Measurements from ENCODE around the gene CFAP97. TPM values are rescaled to one million over a fixed set of nuclear protein-coding genes. Genes with fewer than 3 reads are reported as not detected.

CFAP97 gene
- total and polyA plus RNA-seq, 9 of the 15 experiments (the other 6 are each of a cell fraction or from before 2014, with no cell fraction given), result 17.3 to 57.8 (median 44.4) TPM

- TF ChIP-seq BCLAF1 (IDR thresholded peaks at IDR 0.05; ENCODE audit: borderline replicate concordance in 1 of 2, control insufficient read depth in 1 of 2, low read depth in 2 of 2, low read length in 1 of 2) (no peak), MYC (IDR thresholded peaks at IDR 0.05; ENCODE audit: low read depth, low read length) (peak; percentile 38; the same call in 1 of the 2 replicates), MYC (CRISPR knock-in tag; IDR thresholded peaks at IDR 0.05; ENCODE audit: borderline replicate concordance, low read depth) (no peak)
Measured at GRCh38 chr4:185209031-185209851, 5.4 kb upstream of the CFAP97 start, which contains the start of gene SNX25 (continued).

GRCh38 chr4:185207466-185207865 is 3.7 kb upstream of the CFAP97 start:
- Histone ChIP-seq H3K4me2 (ENCODE audit: insufficient read depth, low read length) (no peak overlapping the region), H3K27ac (ENCODE audit: extremely low read depth, low read depth, low read length) (no peak overlapping the region), H3K36me3 (ENCODE audit: control insufficient read depth, insufficient read depth, low read length) (no peaks in the 10 kb centered on the region), H4K20me1 (replicated peaks; ENCODE audit: control insufficient read depth, insufficient read depth, low read length) (peaks cover 8% of the 10 kb centered on the region; the same call in 1 of the 2 replicates), H3K79me2 (ENCODE audit: control insufficient read depth, insufficient read depth, low read length) (peaks cover 45% of the 10 kb centered on the region), H3K27me3 (ENCODE audit: control insufficient read depth in 2 of 2, insufficient read depth in 2 of 2, low read length in 2 of 2) (no peaks in the 10 kb centered on the region), H2AFZ (ENCODE audit: low read depth, low read length) (no peak overlapping the region), H3K4me3 (no peak overlapping the region), H3K9me3 (replicated peaks; ENCODE audit: control insufficient read depth, insufficient read depth, low read depth, low read length) (no peaks in the 10 kb centered on the region), H3K9me1 (ENCODE audit: control insufficient read depth, insufficient read depth, low read length) (no peaks in the 10 kb centered on the region), H3K9ac (ENCODE audit: insufficient read depth in 1 of 2, low read depth in 2 of 2, low read length in 2 of 2) (no peak overlapping the region), H3K4me1 (replicated peaks in 1 of 2; ENCODE audit: control insufficient read depth in 2 of 2, insufficient read depth in 2 of 2, low read length in 2 of 2) (peaks cover 26 to 33% of the 10 kb centered on the region in 2 experiments; a peak in 4 of 5 replicates)
- no TSS peak for BruUV-seq (replicated peaks)
- intact Hi-C loops (cut with micrococcal nuclease), result no loop called here
- no peak for ATAC-seq
- in situ Hi-C loops (cut with MboI), result loop anchor here (10.0 kb wide), 1 partner anchor 187 kb away; the partner anchor contains the start of genes ANKRD37 and LRP2BP
- POLR2A ChIA-PET, result interaction anchor here (0.6 to 1.0 kb wide), 2 partner anchors 11 to 519 kb away, joined by 3 to 4 read pairs; no protein-coding TSS in a partner anchor
- CTCF ChIA-PET (ENCODE audit: low intra/inter-chr PET ratio), result no interaction called here
- no peak for FAIRE-seq
- no peak for DNase-seq (ENCODE audit: extremely low read depth in 1 of 4, low spot score in 3 of 4)
- 58% methylated on average over 5 of the region's 5 CpGs for WGBS (ENCODE audit: insufficient coverage, low coverage, missing lambda C conversion rate)
- TF ChIP-seq GATA2 (CRISPR knock-in tag; IDR thresholded peaks at IDR 0.05) (no peak), C11orf30 (IDR thresholded peaks at IDR 0.05; ENCODE audit: low read depth) (no peak), MBD1 (CRISPR knock-in tag; IDR thresholded peaks at IDR 0.05) (no peak), MAFF (IDR thresholded peaks at IDR 0.05; ENCODE audit: low read length) (no peak), SOX6 (IDR thresholded peaks at IDR 0.05) (no peak), STAG1 (CRISPR knock-in tag; IDR thresholded peaks at IDR 0.05; ENCODE audit: borderline replicate concordance) (no peak), POLR3G (IDR thresholded peaks at IDR 0.05; ENCODE audit: extremely low read depth, insufficient read length, insufficient replicate concordance) (no peak), GTF2E2 (tag; IDR thresholded peaks at IDR 0.05) (no peak), MTA1 (IDR thresholded peaks at IDR 0.05; ENCODE audit: borderline replicate concordance) (no peak), ZNF165 (CRISPR knock-in tag; IDR thresholded peaks at IDR 0.05; ENCODE audit: borderline replicate concordance) (no peak), FOXA1 (IDR thresholded peaks at IDR 0.05; ENCODE audit: borderline replicate concordance) (no peak), PKNOX1 (IDR thresholded peaks at IDR 0.05) (no peak)
